Measurements from ENCODE around the gene GMCL2.

GRCh38 chr5:178201927-178202235, 14.7 kb upstream of the GMCL2 start:
- TF ChIP-seq ATF3 (IDR thresholded peaks at IDR 0.05), result no peak
- no peak for TF ChIP-seq EZH2 (IDR thresholded peaks at IDR 0.05)
- TF ChIP-seq CTCF (IDR thresholded peaks at IDR 0.05 in 2 of 3, conservative IDR thresholded peaks at IDR 0.05 in 1 of 3; ENCODE audit: borderline replicate concordance in 1 of 3, insufficient read depth in 1 of 3, low read depth in 2 of 3, low read length in 2 of 3), result no peak
- no peak for TF ChIP-seq JUND (IDR thresholded peaks at IDR 0.05)
- no peak for TF ChIP-seq EGR1 (IDR thresholded peaks at IDR 0.05; ENCODE audit: low read depth)
- TF ChIP-seq SP1 (IDR thresholded peaks at IDR 0.05; ENCODE audit: low read depth), result no peak
- TF ChIP-seq SIN3A (IDR thresholded peaks at IDR 0.05; ENCODE audit: low read depth), result no peak
- TF ChIP-seq POLR2AphosphoS5 (IDR thresholded peaks at IDR 0.05; ENCODE audit: low read depth, low read length), result no peak
- no peak for TF ChIP-seq POLR2A (IDR thresholded peaks at IDR 0.05; ENCODE audit: borderline replicate concordance, extremely low read depth, insufficient read depth, insufficient read length)
- no peak for TF ChIP-seq ZNF274 (IDR thresholded peaks at IDR 0.05; ENCODE audit: low read depth, low read length)
- no peak for TF ChIP-seq CEBPB (IDR thresholded peaks at IDR 0.05; ENCODE audit: low read depth)
- no peak for TF ChIP-seq REST (IDR thresholded peaks at IDR 0.05; ENCODE audit: low read depth)
